Measurements from ENCODE around the gene NGFR. TPM values are rescaled to one million over a fixed set of nuclear protein-coding genes. Genes with fewer than 3 reads are reported as not detected.

The NGFR gene
- total and polyA plus RNA-seq, 9 of the 15 experiments (the other 6 are each of a cell fraction or from before 2014, with no cell fraction given) = 0.07 to 0.23 (median 0.13) TPM; not detected in 4

- no TSS peak for BruUV-seq (replicated peaks)
- ChIA-PET CTCF (ENCODE audit: low intra/inter-chr PET ratio) (no interaction called here), POLR2A (interaction anchor here (0.5 to 1.0 kb wide), 5 partner anchors 11 to 850 kb away, joined by 3 to 6 read pairs (median 3); no protein-coding TSS in a partner anchor)
Measured at GRCh38 chr17:49525831-49526741, 31.0 kb downstream of the NGFR start.

GRCh38 chr17:49527927-49528651 lies 33.0 kb downstream of the NGFR start:
- ChIA-PET CTCF (ENCODE audit: low intra/inter-chr PET ratio) (no interaction called here), POLR2A (no interaction called here)
- FAIRE-seq (no peak), DNase-seq (ENCODE audit: extremely low read depth in 1 of 4, low spot score in 3 of 4) (no peak), ATAC-seq (no peak)
- Histone ChIP-seq H3K4me2 (ENCODE audit: insufficient read depth, low read length) (no peak overlapping the region), H3K36me3 (ENCODE audit: control insufficient read depth, insufficient read depth, low read length) (no peaks in the 10 kb centered on the region), H3K9me1 (ENCODE audit: control insufficient read depth, insufficient read depth, low read length) (no peaks in the 10 kb centered on the region), H3K4me1 (replicated peaks in 1 of 2; ENCODE audit: control insufficient read depth in 2 of 2, insufficient read depth in 2 of 2, low read length in 2 of 2) (no peaks in the 10 kb centered on the region), H3K27ac (ENCODE audit: extremely low read depth, low read depth, low read length) (no peak overlapping the region), H3K9ac (ENCODE audit: insufficient read depth in 1 of 2, low read depth in 2 of 2, low read length in 2 of 2) (no peak overlapping the region), H3K27me3 (ENCODE audit: control insufficient read depth in 2 of 2, insufficient read depth in 2 of 2, low read length in 2 of 2) (peaks cover 27 to 57% of the 10 kb centered on the region in 2 experiments), H3K4me3 (no peak overlapping the region), H3K79me2 (ENCODE audit: control insufficient read depth, insufficient read depth, low read length) (no peaks in the 10 kb centered on the region), H4K20me1 (replicated peaks; ENCODE audit: control insufficient read depth, insufficient read depth, low read length) (no peaks in the 10 kb centered on the region), H2AFZ (ENCODE audit: low read depth, low read length) (no peak overlapping the region), H3K9me3 (replicated peaks; ENCODE audit: control insufficient read depth, insufficient read depth, low read depth, low read length) (no peaks in the 10 kb centered on the region)
- BruUV-seq (replicated peaks) = no TSS peak
- 2% methylated on average over 9 of the region's 11 CpGs for WGBS (ENCODE audit: insufficient coverage, low coverage, missing lambda C conversion rate)
- in situ Hi-C loops (cut with MboI) (no loop called here), intact Hi-C loops (cut with micrococcal nuclease) (no loop called here)
- TF ChIP-seq ZFP91 (CRISPR knock-in tag; IDR thresholded peaks at IDR 0.05) (no peak), ZNF184 (CRISPR knock-in tag; IDR thresholded peaks at IDR 0.05) (no peak), CHAMP1 (IDR thresholded peaks at IDR 0.05) (no peak), BCL6 (CRISPR knock-in tag; IDR thresholded peaks at IDR 0.05) (no peak), THRB (CRISPR knock-in tag; conservative IDR thresholded peaks at IDR 0.05) (no peak)

More at GRCh38 chr17:49525831-49526741, 31.0 kb downstream of the NGFR start:
- Histone ChIP-seq H3K27me3 (ENCODE audit: control insufficient read depth in 2 of 2, insufficient read depth in 2 of 2, low read length in 2 of 2) (peaks cover 34 to 75% of the 10 kb centered on the region in 2 experiments), H3K4me2 (ENCODE audit: insufficient read depth, low read length) (no peak overlapping the region), H4K20me1 (replicated peaks; ENCODE audit: control insufficient read depth, insufficient read depth, low read length) (no peaks in the 10 kb centered on the region; the same call in 1 of the 2 replicates), H3K4me3 (no peak overlapping the region), H3K36me3 (ENCODE audit: control insufficient read depth, insufficient read depth, low read length) (no peaks in the 10 kb centered on the region), H2AFZ (ENCODE audit: low read depth, low read length) (no peak overlapping the region), H3K27ac (ENCODE audit: extremely low read depth, low read depth, low read length) (no peak overlapping the region), H3K9ac (ENCODE audit: insufficient read depth in 1 of 2, low read depth in 2 of 2, low read length in 2 of 2) (peak overlapping the region in 1 of 2 experiments; percentile 24; a peak in 1 of 4 replicates), H3K9me1 (ENCODE audit: control insufficient read depth, insufficient read depth, low read length) (no peaks in the 10 kb centered on the region), H3K4me1 (replicated peaks in 1 of 2; ENCODE audit: control insufficient read depth in 2 of 2, insufficient read depth in 2 of 2, low read length in 2 of 2) (no peaks in the 10 kb centered on the region), H3K79me2 (ENCODE audit: control insufficient read depth, insufficient read depth, low read length) (no peaks in the 10 kb centered on the region), H3K9me3 (replicated peaks; ENCODE audit: control insufficient read depth, insufficient read depth, low read depth, low read length) (no peaks in the 10 kb centered on the region)
- DNase-seq (ENCODE audit: extremely low read depth in 1 of 4, low spot score in 3 of 4) (no peak), ATAC-seq (no peak), FAIRE-seq (no peak)
- no peak for TF ChIP-seq ZFPM2 (CRISPR knock-in tag; IDR thresholded peaks at IDR 0.05)
- no peak for TF ChIP-seq EZH2 (IDR thresholded peaks at IDR 0.05; ENCODE audit: borderline replicate concordance, low read depth, low read length)
- 0 out of 2 replicates have a peak, but pooled peaks have one; percentile 8 for TF ChIP-seq MAFG (tag; conservative IDR thresholded peaks at IDR 0.05)
- TF ChIP-seq ZFP36 (IDR thresholded peaks at IDR 0.05; ENCODE audit: low read depth, low read length, partially characterized antibody) = peak; percentile 87
- WGBS (ENCODE audit: insufficient coverage, low coverage, missing lambda C conversion rate) = 7% methylated on average over 18 of the region's 24 CpGs
- intact Hi-C loops (cut with micrococcal nuclease) = no loop called here
- in situ Hi-C loops (cut with MboI) = no loop called here
